MM.1S (cell line): Measurements from ENCODE around the gene DPM2.
A peak's percentile ranks its signal among the peaks of the same experiment; 100 is the strongest.

Experiments
- DNase-seq: peaks from one replicate; pipeline ENCODE4 v3.0.0-alpha.2; 2015
- H2AFZ ChIP-seq: fragments of 300-600 bp; sonication (generic); 2 replicates; pipeline ENCODE4 v1.6.0; 2016; ENCODE audit warnings: antibody characterized with exemption, low read length
- H3F3A ChIP-seq: fragments of 300-600 bp; sonication (generic); 2 replicates; pipeline ENCODE4 v1.6.1; 2016; ENCODE audit warnings: mild to moderate bottlenecking, antibody characterized with exemption, low read length, moderate library complexity, mixed read lengths; ENCODE audit not compliant: insufficient read depth
- H3K27ac ChIP-seq: fragments of 300-600 bp; sonication (generic); 2 replicates; pipeline ENCODE4 v1.5.1; 2016; ENCODE audit warnings: mild to moderate bottlenecking, low read length
- H3K27me3 ChIP-seq: fragments of 300-600 bp; sonication (generic); replicated peaks from 2 replicates; pipeline ENCODE4 v1.6.0; 2016; ENCODE audit warnings: low read length; ENCODE audit not compliant: insufficient read depth
- H3K36me3 ChIP-seq: fragments of 300-600 bp; sonication (generic); replicated peaks from 2 replicates; pipeline ENCODE4 v1.6.1; 2016; ENCODE audit warnings: mild to moderate bottlenecking, low read length, mixed read lengths; ENCODE audit not compliant: insufficient read depth
- H3K4me1 ChIP-seq: fragments of 300-600 bp; sonication (generic); 2 replicates; pipeline ENCODE4 v1.6.1; 2016; ENCODE audit warnings: low read length, mixed read lengths
- H3K4me2 ChIP-seq: fragments of 300-600 bp; sonication (generic); 2 replicates; pipeline ENCODE4 v1.6.0; 2016; ENCODE audit warnings: low read depth, low read length
- H3K4me3 ChIP-seq: fragments of 300-600 bp; sonication (generic); 2 replicates; pipeline ENCODE4 v1.5.1; 2016; ENCODE audit warnings: low read length, mixed read lengths
- H3K79me2 ChIP-seq: fragments of 300-600 bp; sonication (generic); 2 replicates; pipeline ENCODE4 v1.6.1; 2016; ENCODE audit warnings: mixed run types, low read length, mixed read lengths
- H3K9ac ChIP-seq: fragments of 300-600 bp; sonication (generic); 2 replicates; pipeline ENCODE4 v1.6.1; 2016; ENCODE audit warnings: low read length, mixed read lengths
- H3K9me2 ChIP-seq: fragments of 300-600 bp; sonication (generic); replicated peaks from 2 replicates; pipeline ENCODE4 v1.6.1; 2016; ENCODE audit warnings: mild to moderate bottlenecking, low read length, mixed read lengths; ENCODE audit not compliant: insufficient read depth
- H3K9me3 ChIP-seq: fragments of 300-600 bp; sonication (generic); replicated peaks from 2 replicates; pipeline ENCODE4 v1.6.1; 2016; ENCODE audit warnings: mild to moderate bottlenecking, low read length, mixed read lengths; ENCODE audit not compliant: insufficient read depth
- H4K20me1 ChIP-seq: fragments of 300-600 bp; sonication (generic); 2 replicates; pipeline ENCODE4 v1.6.1; 2016; ENCODE audit warnings: mild to moderate bottlenecking, low read length, moderate library complexity, mixed read lengths; ENCODE audit not compliant: insufficient read depth
- CTCF ChIP-seq: fragments of 300-600 bp; sonication (generic); IDR thresholded peaks from 2 replicates; pipeline ENCODE4 v1.5.1; 2016; ENCODE audit warnings: antibody characterized with exemption, low read length, mixed read lengths
- EZH2 ChIP-seq: fragments of 300-600 bp; sonication (generic); optimal IDR thresholded peaks from 2 replicates; pipeline ENCODE3; 2017; ENCODE audit warnings: low read depth, mild to moderate bottlenecking, antibody characterized with exemption, low read length, mixed read lengths
- EZH2phosphoT487 ChIP-seq: fragments of 300-600 bp; sonication (generic); IDR thresholded peaks from 2 replicates; pipeline ENCODE4 v1.6.1; 2018; ENCODE audit warnings: antibody characterized with exemption, low read length

DPM2 gene

GRCh38 chr9:127974001-127974768 is 36.5 kb upstream of the DPM2 start:
- DNase-seq = no peak
- Histone ChIP-seq H3K4me2 (no peak overlapping the region), H3K9ac (no peak overlapping the region), H3K27me3 (no peaks in the 10 kb centered on the region), H4K20me1 (0 out of 2 replicates have a peak, but pooled peaks cover 3% of the 10 kb centered on the region), H3K9me3 (no peaks in the 10 kb centered on the region), H3K79me2 (peaks cover 85% of the 10 kb centered on the region), H3K4me3 (no peak overlapping the region), H2AFZ (no peak overlapping the region), H3K27ac (0 out of 2 replicates have a peak overlapping the region, but pooled peaks have one; percentile 99), H3K9me2 (no peaks in the 10 kb centered on the region), H3F3A (peaks cover 46% of the 10 kb centered on the region), H3K36me3 (no peaks in the 10 kb centered on the region), H3K4me1 (peaks cover 72% of the 10 kb centered on the region)
- TF ChIP-seq EZH2phosphoT487 = no peak
- no peak for TF ChIP-seq CTCF
- TF ChIP-seq EZH2 = no peak

- Histone ChIP-seq H3K4me1 (peaks cover 80% of the 10 kb centered on the region), H3F3A (peaks cover 41% of the 10 kb centered on the region), H3K27me3 (no peaks in the 10 kb centered on the region), H3K36me3 (no peaks in the 10 kb centered on the region), H3K79me2 (peaks cover 85% of the 10 kb centered on the region), H3K4me2 (peak overlapping the region; percentile 93), H3K27ac (peak overlapping the region; percentile 99; the same call in 1 of the 2 replicates), H3K9ac (peak overlapping the region; percentile 49; the same call in 1 of the 2 replicates), H3K9me3 (no peaks in the 10 kb centered on the region), H3K9me2 (no peaks in the 10 kb centered on the region), H4K20me1 (0 out of 2 replicates have a peak, but pooled peaks cover 3% of the 10 kb centered on the region), H2AFZ (no peak overlapping the region), H3K4me3 (no peak overlapping the region)
- TF ChIP-seq EZH2phosphoT487 (no peak), EZH2 (no peak), CTCF (no peak)
- no peak for DNase-seq
Measured at GRCh38 chr9:127973169-127974000, 35.7 kb upstream of the DPM2 start.

GRCh38 chr9:127972236-127972871 is 34.7 kb upstream of the DPM2 start:
- H3K4me1 ChIP-seq = peaks cover 74% of the 10 kb centered on the region
- no peaks in the 10 kb centered on the region for H3K9me3 ChIP-seq
- peak overlapping the region; percentile 93 for H3K4me2 ChIP-seq
- no peaks in the 10 kb centered on the region for H3K9me2 ChIP-seq
- no peak overlapping the region for H2AFZ ChIP-seq
- H3F3A ChIP-seq = peaks cover 41% of the 10 kb centered on the region
- peaks cover 85% of the 10 kb centered on the region for H3K79me2 ChIP-seq
- DNase-seq = no peak
- H3K9ac ChIP-seq = peak overlapping the region; percentile 49; the same call in 1 of the 2 replicates
- no peaks in the 10 kb centered on the region for H3K36me3 ChIP-seq
- H3K27ac ChIP-seq = peak overlapping the region; percentile 99
- H3K27me3 ChIP-seq = no peaks in the 10 kb centered on the region
- TF ChIP-seq EZH2phosphoT487 (no peak), CTCF (no peak), EZH2 (no peak)
- 0 out of 2 replicates have a peak, but pooled peaks cover under 1% of the 10 kb centered on the region for H4K20me1 ChIP-seq
- peak overlapping the region; percentile 46 for H3K4me3 ChIP-seq
